Thymus (tissue), 14 donors: ENCODE results near the gene SYNE3. TPM values are rescaled to one million over a fixed set of nuclear protein-coding genes. Genes with fewer than 3 reads are reported as not detected.
A peak's percentile ranks its signal among the peaks of the same experiment; 100 is the strongest.

ENCODE experiments used
- DNase-seq, 9 donors: peaks; one replicate each; pipeline ENCODE4 v3.0.0-alpha.2; 2013; ENCODE audit warnings: low spot score in 9 of 9, low read depth in 6 of 9, missing footprints in 1 of 9
- H3K27ac ChIP-seq, 2 donors: one replicate each; pipeline ENCODE4 v1.5.1; 2013; ENCODE audit warnings: control low read depth in 1 of 2, low read depth in 1 of 2, low read length in 1 of 2, mild to moderate bottlenecking in 1 of 2, moderate library complexity in 1 of 2
- H3K27me3 ChIP-seq, 2 donors: one replicate each; pipeline ENCODE4 v1.5.1; 2013; ENCODE audit warnings: low read length in 1 of 2; ENCODE audit not compliant: control insufficient read depth in 2 of 2, insufficient read depth in 1 of 2
- H3K36me3 ChIP-seq, 2 donors: one replicate each; pipeline ENCODE4 v1.5.1; 2013; ENCODE audit warnings: low read length in 1 of 2, mild to moderate bottlenecking in 1 of 2, moderate library complexity in 1 of 2; ENCODE audit not compliant: control insufficient read depth in 2 of 2, insufficient read depth in 2 of 2
- H3K4me1 ChIP-seq, 2 donors: one replicate each; pipeline ENCODE4 v1.5.1; 2013; ENCODE audit warnings: low read length in 2 of 2; ENCODE audit not compliant: control insufficient read depth in 2 of 2, insufficient read depth in 2 of 2
- H3K4me3 ChIP-seq, 2 donors: one replicate each; pipeline ENCODE4 v1.5.1; 2013; ENCODE audit warnings: low read length in 2 of 2, control low read depth in 1 of 2, mild to moderate bottlenecking in 1 of 2
- H3K9me3 ChIP-seq, 2 donors: one replicate each; pipeline ENCODE4 v1.5.1; 2013; ENCODE audit warnings: low read length in 1 of 2, mild to moderate bottlenecking in 1 of 2; ENCODE audit not compliant: control insufficient read depth in 2 of 2, insufficient read depth in 1 of 2
- WGBS: extraction: QIAGEN DNeasy Blood & Tissue Kit; methylation state at CpG from one replicate; pipeline ENCODE4 v1.1.7; 2013; 5-methylcytosine and 5-hydroxymethylcytosine counted together
- long read RNA-seq, 10 donors: transcript quantifications; one replicate each; lab custom pipeline, GENCODE V29; 2026
- polyA plus RNA-seq: library from polyadenylated mRNA; stranded (reverse); fragments of 200-250 nt; gene quantifications from one replicate; pipeline ENCODE4 v1.2.3, GENCODE V29; 2013
- total RNA-seq: library from RNA; stranded (reverse); fragments of 120-200 nt; gene quantifications from one replicate; pipeline ENCODE4 v1.2.4, GENCODE V29; 2013
- donor health status: healthy.

Gene SYNE3, protein sequence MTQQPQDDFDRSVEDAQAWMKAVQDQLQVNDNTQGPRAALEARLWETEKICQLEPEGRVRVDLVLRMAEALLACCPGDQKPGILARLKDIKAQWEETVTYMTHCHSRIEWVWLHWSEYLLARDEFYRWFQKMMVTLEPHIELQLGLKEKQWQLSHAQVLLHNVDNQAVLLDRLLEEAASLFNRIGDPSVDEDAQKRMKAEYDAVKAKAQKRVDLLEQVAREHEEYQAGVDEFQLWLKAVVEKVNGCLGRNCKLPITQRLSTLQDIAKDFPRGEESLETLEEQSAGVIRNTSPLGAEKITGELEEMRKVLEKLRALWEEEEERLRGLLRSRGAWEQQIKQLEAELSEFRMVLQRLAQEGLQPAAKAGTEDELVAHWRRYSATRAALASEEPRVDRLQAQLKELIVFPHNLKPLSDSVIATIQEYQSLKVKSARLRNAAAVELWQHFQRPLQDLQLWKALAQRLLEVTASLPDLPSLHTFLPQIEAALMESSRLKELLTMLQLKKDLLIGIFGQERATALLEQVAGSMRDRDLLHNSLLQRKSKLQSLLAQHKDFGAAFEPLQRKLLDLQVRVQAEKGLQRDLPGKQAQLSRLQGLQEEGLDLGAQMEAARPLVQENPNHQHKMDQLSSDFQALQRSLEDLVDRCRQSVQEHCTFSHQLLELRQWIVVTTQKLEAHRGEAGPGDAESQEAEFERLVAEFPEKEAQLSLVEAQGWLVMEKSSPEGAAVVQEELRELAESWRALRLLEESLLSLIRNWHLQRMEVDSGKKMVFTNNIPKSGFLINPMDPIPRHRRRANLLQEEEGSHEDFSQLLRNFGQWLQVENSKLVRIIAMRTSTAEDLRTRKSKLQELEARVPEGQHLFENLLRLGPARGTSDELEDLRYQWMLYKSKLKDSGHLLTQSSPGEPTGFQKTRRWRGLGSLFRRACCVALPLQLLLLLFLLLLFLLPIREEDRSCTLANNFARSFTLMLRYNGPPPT
- total RNA-seq: 3.1 TPM
- polyA plus RNA-seq: 1.7 TPM
- long read RNA-seq, donor 1: 0 reads
- long read RNA-seq, donor 2: 0 reads
- long read RNA-seq, donor 3: 0 reads
- long read RNA-seq, donor 4: 0 reads
- long read RNA-seq, donor 5: 0 reads
- long read RNA-seq, donor 6: 0 reads
- long read RNA-seq, donor 7: 0 reads
- long read RNA-seq, donor 8: 0 reads
- long read RNA-seq, donor 9: 0 reads
- long read RNA-seq, donor 10: 0 reads

DNA sequence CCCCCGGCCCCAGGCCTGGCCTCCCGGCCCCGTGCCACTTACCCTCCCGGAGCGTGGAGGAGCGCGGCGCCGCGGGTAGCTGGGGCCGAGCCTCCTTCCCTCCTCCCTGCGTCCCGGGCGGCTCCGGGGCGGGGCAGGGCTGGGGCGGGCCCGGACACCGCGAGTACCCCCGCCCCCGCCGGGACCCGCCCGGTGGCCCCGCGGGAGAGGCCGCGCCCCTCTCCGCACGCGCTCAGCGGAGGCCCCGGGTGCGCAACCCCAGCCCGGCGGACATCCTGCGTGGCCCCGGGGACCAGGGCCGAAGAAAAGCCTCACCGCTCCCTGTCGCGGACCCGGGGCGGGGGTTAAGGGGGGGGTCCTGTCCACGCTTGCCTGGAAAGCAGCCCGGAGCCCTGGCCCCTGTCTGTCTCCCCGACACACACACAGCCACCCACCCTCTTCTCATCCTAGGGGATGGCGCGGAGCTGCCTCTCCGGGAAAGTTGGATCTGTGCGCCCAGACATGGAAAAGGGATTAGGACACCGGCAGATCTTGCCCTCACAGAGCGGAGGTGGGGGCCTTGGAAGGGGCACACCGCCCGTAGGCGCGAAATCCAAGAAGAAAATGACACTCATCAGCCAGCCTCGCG is at the start of gene SYNE3:
SYNE3 (minus strand) TSS at position 97 of the 628 bp plus-strand sequence. CDS start 40,829 bp downstream, outside the sequence.
- no peak for DNase-seq
- Histone ChIP-seq H3K4me1 (peaks cover 35 to 58% of the 10 kb centered on the region in 2 donors), H3K4me3 (peak within 1 kb of the TSS; percentile 43 to 62), H3K36me3 (no peaks in the 10 kb centered on the region), H3K9me3 (peaks cover 0 to 9% of the 10 kb centered on the region in 2 donors), H3K27ac (peak within 1 kb of the TSS in 1 of 2 donors; percentile 26), H3K27me3 (peaks cover 0 to 15% of the 10 kb centered on the region in 2 donors)
- 25% methylated on average over 56 of the region's 60 CpGs for WGBS

DNA sequence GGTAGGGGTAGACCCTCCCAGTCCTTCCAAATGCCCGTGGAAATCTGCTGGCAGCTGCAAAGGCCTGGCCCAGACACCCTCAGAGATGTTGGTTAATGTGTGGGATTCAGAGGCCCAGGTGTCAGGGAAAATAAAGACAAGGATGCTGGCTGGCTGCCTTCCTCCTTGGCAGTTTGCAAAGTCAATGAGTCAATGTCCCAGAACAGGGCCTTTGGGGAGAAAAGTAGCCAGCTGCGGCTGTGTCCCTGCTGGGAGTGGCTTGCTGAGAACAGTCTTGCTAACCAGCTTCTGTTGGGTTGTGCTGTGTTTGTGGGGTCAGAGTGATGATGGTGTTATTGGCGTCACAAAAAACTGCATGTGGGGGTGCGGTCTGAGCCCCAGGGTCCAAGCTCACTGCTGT is 47.6 kb upstream of the SYNE3 start:
- Histone ChIP-seq H3K36me3 (no peaks in the 10 kb centered on the region), H3K4me3 (no peak overlapping the region), H3K9me3 (no peaks in the 10 kb centered on the region), H3K27me3 (peaks cover 2 to 4% of the 10 kb centered on the region in 2 donors), H3K4me1 (no peaks in the 10 kb centered on the region), H3K27ac (no peak overlapping the region)
- WGBS: 89% methylated on average over 4 of the region's 4 CpGs
- no peak for DNase-seq

DNA sequence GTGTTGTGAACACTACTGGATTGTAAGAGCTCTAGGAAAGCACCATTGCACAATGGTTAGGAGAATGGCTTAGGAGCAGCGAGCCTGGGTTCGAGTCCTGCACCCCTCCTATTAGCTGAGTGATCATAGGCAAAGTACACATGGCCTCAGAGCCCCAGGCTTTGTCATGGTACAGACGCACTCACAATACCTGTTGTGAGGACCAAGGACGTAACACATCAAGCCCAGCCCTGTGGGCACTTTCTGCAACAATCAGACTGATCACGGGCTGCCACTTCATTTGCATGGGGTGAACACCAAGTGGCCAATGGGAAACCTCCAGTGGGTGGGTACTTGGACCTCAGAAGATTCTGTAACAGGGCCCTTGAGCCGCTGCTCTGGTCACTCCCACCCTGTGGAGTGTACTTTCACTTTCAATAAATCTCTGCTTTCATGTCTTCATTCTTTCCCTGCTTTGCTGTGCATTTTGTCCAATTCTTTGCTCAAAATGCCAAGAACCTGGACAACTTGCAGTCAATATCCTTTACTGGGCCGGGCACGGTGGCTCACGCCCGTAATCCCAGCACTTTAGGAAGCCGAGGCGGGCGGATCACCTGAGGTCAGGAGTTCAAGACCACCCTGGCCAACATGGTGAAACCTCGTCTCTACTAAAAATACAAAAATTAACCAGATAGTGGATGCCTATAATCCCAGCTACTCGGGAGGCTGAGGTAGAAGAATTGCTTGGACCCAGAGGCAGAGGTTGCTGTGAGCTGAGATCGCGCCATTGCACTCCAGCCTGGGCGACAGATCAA is 46.6 kb upstream of the SYNE3 start:
- H3K27me3 ChIP-seq: peaks cover 2 to 4% of the 10 kb centered on the region in 2 donors
- H3K4me3 ChIP-seq: no peak overlapping the region
- DNase-seq: no peak
- no peaks in the 10 kb centered on the region for H3K9me3 ChIP-seq
- 87% methylated on average over 18 of the region's 18 CpGs for WGBS
- no peak overlapping the region for H3K27ac ChIP-seq
- H3K36me3 ChIP-seq: no peaks in the 10 kb centered on the region
- no peaks in the 10 kb centered on the region for H3K4me1 ChIP-seq

DNA sequence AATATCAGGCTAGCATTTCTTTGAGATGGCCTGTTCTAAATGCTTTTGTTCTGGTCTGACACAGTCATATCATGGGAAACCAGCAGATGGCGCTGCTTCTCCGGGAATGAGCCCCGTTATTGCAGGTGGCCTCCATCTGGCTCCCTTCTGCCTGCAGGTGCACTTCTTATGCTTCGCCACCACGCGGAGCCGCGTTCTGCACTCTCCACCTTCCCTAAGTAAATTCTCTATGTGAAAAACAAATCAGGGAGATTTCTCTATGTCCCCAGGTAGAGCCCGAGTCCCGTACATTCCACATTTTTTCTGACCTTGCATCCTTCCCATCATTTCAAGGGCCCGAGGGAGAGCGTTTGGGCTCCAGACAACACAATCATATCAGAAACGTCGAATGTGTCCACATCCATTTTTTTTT is 44.6 kb upstream of the SYNE3 start:
- peaks cover 2 to 4% of the 10 kb centered on the region in 2 donors for H3K27me3 ChIP-seq
- no peaks in the 10 kb centered on the region for H3K9me3 ChIP-seq
- 15% methylated on average over 14 of the region's 14 CpGs for WGBS
- DNase-seq: peak; percentile 63 to 95 (median 85)
- H3K4me3 ChIP-seq: no peak overlapping the region
- no peaks in the 10 kb centered on the region for H3K36me3 ChIP-seq
- H3K27ac ChIP-seq: no peak overlapping the region
- no peaks in the 10 kb centered on the region for H3K4me1 ChIP-seq

DNA sequence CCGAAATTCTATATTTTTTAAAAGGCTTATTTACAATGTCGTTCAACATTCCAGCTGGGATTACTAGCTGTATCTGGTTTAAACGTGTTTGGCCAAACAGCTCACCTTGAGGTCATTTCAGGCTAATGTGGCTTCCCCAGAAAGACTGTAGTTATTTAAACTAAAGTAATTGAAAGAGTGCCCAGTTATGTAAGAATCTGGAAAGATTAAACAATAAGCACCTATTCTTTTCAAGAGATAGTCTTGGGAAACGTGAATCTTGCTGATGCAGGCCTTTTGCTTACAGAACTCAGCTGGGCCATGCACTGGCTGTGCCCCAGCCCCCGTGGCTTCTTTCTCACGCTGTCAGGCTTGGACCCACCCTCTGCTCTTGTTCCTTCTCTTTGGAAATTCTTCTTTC is 42.8 kb upstream of the SYNE3 start:
- DNase-seq: no peak
- no peak overlapping the region for H3K4me3 ChIP-seq

DNA sequence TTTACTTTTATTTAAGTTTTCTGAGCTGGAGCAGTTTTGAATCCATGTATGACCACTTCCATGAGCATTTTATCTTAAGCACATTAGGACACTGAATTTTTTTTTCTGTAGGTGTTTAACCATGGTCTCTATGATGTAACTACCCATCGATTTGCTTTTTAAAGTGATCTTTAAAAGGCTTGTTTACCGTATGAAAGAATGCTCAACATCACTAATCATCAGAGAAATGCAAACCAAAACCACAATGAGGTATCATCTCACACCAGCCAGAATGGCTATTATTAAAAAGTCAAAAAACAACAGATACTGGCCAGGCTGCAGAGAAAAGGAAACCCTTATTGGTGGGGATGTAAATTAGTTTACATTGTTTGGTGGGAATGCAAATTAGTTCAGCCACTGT is 41.4 kb upstream of the SYNE3 start:
- no peak overlapping the region for H3K4me3 ChIP-seq
- no peak for DNase-seq
- no peak overlapping the region for H3K27ac ChIP-seq
- H3K27me3 ChIP-seq: peaks cover 2 to 4% of the 10 kb centered on the region in 2 donors
- H3K4me1 ChIP-seq: no peaks in the 10 kb centered on the region
- no peaks in the 10 kb centered on the region for H3K36me3 ChIP-seq
- WGBS: 75% methylated on average over 2 of the region's 2 CpGs
- H3K9me3 ChIP-seq: no peaks in the 10 kb centered on the region

More for the DNA sequence above, 42.8 kb upstream of the SYNE3 start:
- H3K9me3 ChIP-seq: no peaks in the 10 kb centered on the region
- H3K27me3 ChIP-seq: peaks cover 2 to 4% of the 10 kb centered on the region in 2 donors
- 84% methylated on average over 6 of the region's 6 CpGs for WGBS
- no peaks in the 10 kb centered on the region for H3K36me3 ChIP-seq
- H3K4me1 ChIP-seq: no peaks in the 10 kb centered on the region
- no peak overlapping the region for H3K27ac ChIP-seq

DNA sequence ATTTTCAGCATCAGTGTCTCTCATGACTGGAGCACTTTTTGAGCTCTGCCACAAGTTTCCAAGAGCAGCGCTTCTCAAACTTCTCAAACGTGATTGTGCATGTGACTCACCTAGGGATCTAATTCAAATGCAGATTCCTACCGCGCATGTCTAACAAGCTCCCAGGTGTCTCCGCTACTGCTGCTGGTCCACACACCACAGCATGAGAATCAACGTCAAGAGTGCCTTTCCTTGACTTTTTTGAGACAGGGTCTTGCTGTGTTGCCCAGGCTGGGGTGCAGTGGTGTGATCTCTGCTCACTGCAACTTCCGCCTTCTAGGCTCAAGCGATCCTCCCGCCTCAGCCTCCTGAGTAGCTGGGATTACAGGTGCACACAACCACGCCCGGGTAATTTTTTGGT is 40.8 kb upstream of the SYNE3 start:
- Histone ChIP-seq H3K27me3 (peaks cover 2 to 4% of the 10 kb centered on the region in 2 donors), H3K4me1 (no peaks in the 10 kb centered on the region), H3K27ac (no peak overlapping the region), H3K4me3 (no peak overlapping the region), H3K36me3 (no peaks in the 10 kb centered on the region), H3K9me3 (no peaks in the 10 kb centered on the region)
- WGBS: 89% methylated on average over 11 of the region's 11 CpGs
- no peak for DNase-seq

DNA sequence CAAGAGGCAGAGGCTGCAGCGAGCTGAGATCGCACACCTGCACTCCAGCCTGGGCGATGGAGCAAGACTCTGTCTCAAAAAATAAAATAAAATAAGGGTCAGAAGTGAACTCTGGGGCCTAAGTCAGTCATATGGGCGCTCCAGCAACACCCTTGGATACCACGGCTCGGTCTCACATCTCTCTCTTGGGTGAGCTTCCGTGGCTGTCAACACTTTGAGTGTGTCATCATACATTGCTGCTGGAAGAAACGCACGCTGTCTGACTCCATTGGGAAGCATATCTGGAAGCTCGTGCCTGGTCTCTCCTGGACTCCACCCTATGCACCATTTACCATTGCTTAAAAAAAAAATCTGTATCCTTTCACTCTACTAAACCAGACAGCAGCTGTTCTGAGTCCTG is 38.6 kb upstream of the SYNE3 start:
- Histone ChIP-seq H3K4me3 (no peak overlapping the region), H3K27me3 (no peaks in the 10 kb centered on the region), H3K27ac (no peak overlapping the region), H3K36me3 (no peaks in the 10 kb centered on the region), H3K9me3 (no peaks in the 10 kb centered on the region), H3K4me1 (no peaks in the 10 kb centered on the region)
- no peak for DNase-seq
- WGBS: 98% methylated on average over 10 of the region's 10 CpGs
